ENCODE measurements around the gene FKBP1A.
A peak's percentile ranks its signal among the peaks of the same experiment; 100 is the strongest.

The FKBP1A gene

DNA sequence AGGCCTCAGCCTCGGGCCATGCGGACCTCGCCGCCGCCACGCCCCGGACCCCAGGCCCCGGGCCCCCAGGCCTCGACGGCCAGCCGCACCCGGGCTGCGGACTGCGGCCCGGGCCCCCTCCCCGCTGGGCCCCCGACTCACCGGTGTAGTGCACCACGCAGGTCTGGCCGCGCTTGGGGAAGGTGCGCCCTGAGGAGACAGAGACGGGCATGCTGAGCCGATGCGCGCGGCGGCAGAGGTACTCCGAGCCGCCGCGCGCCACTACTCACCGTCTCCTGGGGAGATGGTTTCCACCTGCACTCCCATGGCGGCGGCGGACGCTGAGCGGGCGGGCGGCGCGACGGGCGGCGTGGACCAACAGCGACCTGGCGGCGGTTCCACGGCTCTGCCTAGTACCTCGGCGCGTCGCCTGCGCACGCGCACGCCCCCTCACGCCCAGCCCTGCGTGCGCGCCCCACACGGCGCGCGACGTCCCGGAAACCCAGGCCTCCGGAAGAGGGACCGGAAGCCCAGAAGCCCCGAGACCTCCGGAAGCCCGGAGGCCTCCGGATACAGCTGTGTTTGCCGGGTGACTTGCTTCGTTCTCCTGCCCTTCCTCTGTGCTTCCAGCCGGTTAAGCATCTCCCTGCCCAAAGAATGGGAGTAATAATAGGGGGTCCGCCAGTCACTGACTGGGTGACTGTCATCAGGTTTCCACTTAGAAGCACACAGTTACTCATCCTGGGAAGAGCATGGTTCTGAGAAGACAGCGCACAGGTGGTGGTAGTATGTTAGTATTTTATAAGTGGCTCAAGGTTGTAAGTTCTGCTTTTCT is at the start of gene FKBP1A:
TSS of gene FKBP1A (minus strand) at position 362 of the 814 bp plus-strand sequence. CDS start at position 306, 56 bp downstream.
- peak within 1 kb of the TSS; percentile 91 for H3K4me3 ChIP-seq (ENCODE audit: low read depth, low read length)
- H3K27ac ChIP-seq (ENCODE audit: low read depth, low read length) = peak within 1 kb of the TSS; percentile 62
- no peaks in the 10 kb centered on the region for H3K36me3 ChIP-seq (ENCODE audit: insufficient read depth, low read length)
- peaks cover 49% of the 10 kb centered on the region for H3K79me2 ChIP-seq (ENCODE audit: control insufficient read depth, insufficient read depth, low read length, unreplicated experiment)
- H3K4me1 ChIP-seq (ENCODE audit: control insufficient read depth, insufficient read depth, low read length, unreplicated experiment) = peaks cover 34% of the 10 kb centered on the region
- H3K27me3 ChIP-seq (ENCODE audit: insufficient read depth, low read length) = no peaks in the 10 kb centered on the region
- H2AFZ ChIP-seq (ENCODE audit: low read length, unreplicated experiment) = peak within 1 kb of the TSS; percentile 89

- no peaks in the 10 kb centered on the region for H3K27me3 ChIP-seq (ENCODE audit: insufficient read depth, low read length)
- H3K36me3 ChIP-seq (ENCODE audit: insufficient read depth, low read length) = peaks cover 33% of the 10 kb centered on the region
Observed at GRCh38 chr20:1442304-1442703, 49.5 kb upstream of the FKBP1A start.

DNA sequence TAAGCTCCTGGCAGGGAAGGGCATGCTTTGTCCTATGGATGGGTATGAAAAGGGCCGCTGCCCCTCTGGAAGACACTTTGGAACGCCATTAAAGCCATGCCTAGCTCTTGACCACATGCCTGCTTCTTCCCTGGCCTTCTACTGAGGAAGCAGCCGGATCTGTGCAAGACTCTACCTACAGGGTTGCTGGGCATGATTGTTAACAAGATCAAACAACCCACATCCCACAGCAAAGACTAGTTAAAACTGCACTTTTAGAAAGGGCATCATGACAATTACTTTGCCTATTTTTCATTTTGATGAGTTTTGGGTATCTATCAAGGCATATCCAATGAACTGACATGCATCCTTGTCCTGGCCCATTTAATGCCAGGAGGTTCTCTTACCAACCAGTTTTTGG is 48.3 kb upstream of the FKBP1A start:
- H3K27me3 ChIP-seq (ENCODE audit: insufficient read depth, low read length) = no peaks in the 10 kb centered on the region
- no peaks in the 10 kb centered on the region for H3K79me2 ChIP-seq (ENCODE audit: control insufficient read depth, insufficient read depth, low read length, unreplicated experiment)
- no peak overlapping the region for H2AFZ ChIP-seq (ENCODE audit: low read length, unreplicated experiment)
- H3K36me3 ChIP-seq (ENCODE audit: insufficient read depth, low read length) = peaks cover 33% of the 10 kb centered on the region
- no peak overlapping the region for H3K4me3 ChIP-seq (ENCODE audit: low read depth, low read length)
- H3K4me1 ChIP-seq (ENCODE audit: control insufficient read depth, insufficient read depth, low read length, unreplicated experiment) = no peaks in the 10 kb centered on the region
- H3K27ac ChIP-seq (ENCODE audit: low read depth, low read length) = no peak overlapping the region

More at GRCh38 chr20:1442304-1442703, 49.5 kb upstream of the FKBP1A start:
- Histone ChIP-seq H3K4me3 (ENCODE audit: low read depth, low read length) (no peak overlapping the region), H3K4me1 (ENCODE audit: control insufficient read depth, insufficient read depth, low read length, unreplicated experiment) (no peaks in the 10 kb centered on the region), H2AFZ (ENCODE audit: low read length, unreplicated experiment) (no peak overlapping the region), H3K27ac (ENCODE audit: low read depth, low read length) (no peak overlapping the region), H3K79me2 (ENCODE audit: control insufficient read depth, insufficient read depth, low read length, unreplicated experiment) (no peaks in the 10 kb centered on the region)

GRCh38 chr20:1440024-1440423 is 47.2 kb upstream of the FKBP1A start:
- H3K27ac ChIP-seq (ENCODE audit: low read depth, low read length) = no peak overlapping the region
- peaks cover 8% of the 10 kb centered on the region for H3K4me1 ChIP-seq (ENCODE audit: control insufficient read depth, insufficient read depth, low read length, unreplicated experiment)
- H3K27me3 ChIP-seq (ENCODE audit: insufficient read depth, low read length) = no peaks in the 10 kb centered on the region
- peaks cover 22% of the 10 kb centered on the region for H3K36me3 ChIP-seq (ENCODE audit: insufficient read depth, low read length)
- no peak overlapping the region for H2AFZ ChIP-seq (ENCODE audit: low read length, unreplicated experiment)
- H3K4me3 ChIP-seq (ENCODE audit: low read depth, low read length) = no peak overlapping the region
- H3K79me2 ChIP-seq (ENCODE audit: control insufficient read depth, insufficient read depth, low read length, unreplicated experiment) = no peaks in the 10 kb centered on the region

DNA sequence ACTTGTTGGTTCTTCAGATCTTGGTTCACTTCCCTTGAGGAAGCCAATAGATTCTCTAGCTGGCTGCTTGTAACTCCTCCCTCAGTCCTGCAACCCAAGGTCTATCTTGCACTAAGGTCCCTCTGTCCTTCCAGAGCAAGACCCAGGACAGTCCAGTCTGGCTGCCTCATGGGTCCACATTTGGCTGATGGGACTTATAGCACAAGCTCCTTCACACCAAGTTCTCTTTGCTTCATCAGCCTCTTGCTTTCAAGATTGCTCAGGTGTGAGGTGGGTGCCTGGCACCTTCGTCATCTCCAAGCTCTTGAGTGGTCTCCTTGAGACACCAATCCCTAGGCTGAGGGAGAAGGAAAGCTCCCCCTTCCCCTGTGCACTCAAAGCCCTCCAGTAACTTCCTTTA is 45.5 kb upstream of the FKBP1A start:
- Histone ChIP-seq H2AFZ (ENCODE audit: low read length, unreplicated experiment) (no peak overlapping the region), H3K4me1 (ENCODE audit: control insufficient read depth, insufficient read depth, low read length, unreplicated experiment) (peaks cover 15% of the 10 kb centered on the region), H3K27me3 (ENCODE audit: insufficient read depth, low read length) (no peaks in the 10 kb centered on the region), H3K36me3 (ENCODE audit: insufficient read depth, low read length) (0 out of 2 replicates have a peak, but pooled peaks cover 6% of the 10 kb centered on the region), H3K27ac (ENCODE audit: low read depth, low read length) (no peak overlapping the region), H3K4me3 (ENCODE audit: low read depth, low read length) (no peak overlapping the region), H3K79me2 (ENCODE audit: control insufficient read depth, insufficient read depth, low read length, unreplicated experiment) (no peaks in the 10 kb centered on the region)

GRCh38 chr20:1437235-1437904 is 44.5 kb upstream of the FKBP1A start:
- H3K27me3 ChIP-seq (ENCODE audit: insufficient read depth, low read length) = no peaks in the 10 kb centered on the region
- peaks cover 15% of the 10 kb centered on the region for H3K4me1 ChIP-seq (ENCODE audit: control insufficient read depth, insufficient read depth, low read length, unreplicated experiment)
- no peaks in the 10 kb centered on the region for H3K79me2 ChIP-seq (ENCODE audit: control insufficient read depth, insufficient read depth, low read length, unreplicated experiment)
- H3K27ac ChIP-seq (ENCODE audit: low read depth, low read length) = no peak overlapping the region
- no peak overlapping the region for H3K4me3 ChIP-seq (ENCODE audit: low read depth, low read length)
- H2AFZ ChIP-seq (ENCODE audit: low read length, unreplicated experiment) = no peak overlapping the region
- 0 out of 2 replicates have a peak, but pooled peaks cover 1% of the 10 kb centered on the region for H3K36me3 ChIP-seq (ENCODE audit: insufficient read depth, low read length)

- no peaks in the 10 kb centered on the region for H3K79me2 ChIP-seq (ENCODE audit: control insufficient read depth, insufficient read depth, low read length, unreplicated experiment)
- H3K27me3 ChIP-seq (ENCODE audit: insufficient read depth, low read length) = no peaks in the 10 kb centered on the region
- no peaks in the 10 kb centered on the region for H3K36me3 ChIP-seq (ENCODE audit: insufficient read depth, low read length)
Observed at GRCh38 chr20:1436263-1436662, 43.4 kb upstream of the FKBP1A start.

GRCh38 chr20:1435337-1435699 is 42.5 kb upstream of the FKBP1A start:
- Histone ChIP-seq H3K27ac (ENCODE audit: low read depth, low read length) (no peak overlapping the region), H3K36me3 (ENCODE audit: insufficient read depth, low read length) (no peaks in the 10 kb centered on the region), H3K4me3 (ENCODE audit: low read depth, low read length) (no peak overlapping the region)

More at GRCh38 chr20:1436263-1436662, 43.4 kb upstream of the FKBP1A start:
- Histone ChIP-seq H3K4me1 (ENCODE audit: control insufficient read depth, insufficient read depth, low read length, unreplicated experiment) (peaks cover 15% of the 10 kb centered on the region), H3K4me3 (ENCODE audit: low read depth, low read length) (no peak overlapping the region), H2AFZ (ENCODE audit: low read length, unreplicated experiment) (no peak overlapping the region), H3K27ac (ENCODE audit: low read depth, low read length) (no peak overlapping the region)

DNA sequence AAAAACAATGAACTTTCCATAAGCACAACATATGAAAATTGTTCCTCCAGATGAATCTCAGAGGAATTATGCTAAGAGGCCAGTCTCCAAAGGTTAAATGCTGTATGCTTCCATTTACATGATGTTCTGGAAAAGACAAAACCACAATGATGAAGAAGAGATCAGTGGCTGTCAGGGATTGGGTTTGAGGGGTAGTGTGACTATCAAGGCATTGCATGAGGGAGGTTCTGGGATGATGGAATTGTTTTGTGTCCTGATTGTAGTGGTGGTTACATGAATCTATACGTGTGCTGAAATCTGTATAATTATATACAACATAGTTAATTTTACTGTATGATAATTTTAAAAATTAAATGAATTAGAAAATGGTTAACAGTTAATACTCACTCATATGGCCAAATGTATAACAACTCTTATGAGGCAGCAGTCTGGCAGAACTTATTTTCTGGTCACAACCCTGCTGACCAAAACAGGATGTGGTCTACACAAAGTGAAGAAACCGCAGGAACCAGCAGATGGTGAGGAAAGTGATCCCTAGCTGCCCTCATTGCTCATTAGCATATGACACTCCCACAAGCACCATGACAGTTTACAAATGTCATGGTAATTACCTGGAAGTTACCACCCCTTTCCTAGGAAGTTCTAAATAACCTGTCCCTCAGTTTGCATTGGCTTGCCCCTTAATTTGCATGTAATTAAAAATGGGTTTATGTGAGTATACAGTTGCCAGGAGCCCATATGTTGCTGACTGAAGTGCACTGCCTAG is 41.9 kb upstream of the FKBP1A start:
- Histone ChIP-seq H3K79me2 (ENCODE audit: control insufficient read depth, insufficient read depth, low read length, unreplicated experiment) (no peaks in the 10 kb centered on the region), H3K36me3 (ENCODE audit: insufficient read depth, low read length) (no peaks in the 10 kb centered on the region), H2AFZ (ENCODE audit: low read length, unreplicated experiment) (no peak overlapping the region), H3K4me3 (ENCODE audit: low read depth, low read length) (no peak overlapping the region), H3K27ac (ENCODE audit: low read depth, low read length) (peak overlapping the region; percentile 58; the same call in 1 of the 2 replicates), H3K27me3 (ENCODE audit: insufficient read depth, low read length) (no peaks in the 10 kb centered on the region), H3K4me1 (ENCODE audit: control insufficient read depth, insufficient read depth, low read length, unreplicated experiment) (peaks cover 18% of the 10 kb centered on the region)

More at GRCh38 chr20:1435337-1435699, 42.5 kb upstream of the FKBP1A start:
- Histone ChIP-seq H3K79me2 (ENCODE audit: control insufficient read depth, insufficient read depth, low read length, unreplicated experiment) (no peaks in the 10 kb centered on the region), H3K27me3 (ENCODE audit: insufficient read depth, low read length) (no peaks in the 10 kb centered on the region), H2AFZ (ENCODE audit: low read length, unreplicated experiment) (no peak overlapping the region), H3K4me1 (ENCODE audit: control insufficient read depth, insufficient read depth, low read length, unreplicated experiment) (peaks cover 18% of the 10 kb centered on the region)

DNA sequence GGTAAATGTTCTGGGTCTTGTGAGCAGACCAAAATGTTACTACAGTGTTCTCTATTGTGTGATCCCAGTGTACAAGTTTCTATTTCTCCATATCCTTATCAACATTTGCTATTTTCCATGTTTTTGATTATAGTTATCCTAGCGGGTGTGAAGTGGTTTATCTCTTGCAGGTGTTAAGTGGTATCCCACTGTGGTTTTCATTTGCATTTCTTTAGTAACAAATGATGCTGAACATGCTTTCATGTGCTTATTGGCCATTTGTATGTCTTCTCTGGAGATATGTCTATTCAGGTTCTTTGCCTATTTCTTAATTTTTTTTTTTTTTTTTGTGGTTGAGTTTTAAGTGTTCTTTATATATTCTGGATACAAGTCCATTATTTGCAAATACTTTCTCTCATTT is 38.3 kb upstream of the FKBP1A start:
- Histone ChIP-seq H3K27me3 (ENCODE audit: insufficient read depth, low read length) (no peaks in the 10 kb centered on the region), H3K4me1 (ENCODE audit: control insufficient read depth, insufficient read depth, low read length, unreplicated experiment) (peaks cover 18% of the 10 kb centered on the region), H3K27ac (ENCODE audit: low read depth, low read length) (no peak overlapping the region), H3K36me3 (ENCODE audit: insufficient read depth, low read length) (no peaks in the 10 kb centered on the region), H2AFZ (ENCODE audit: low read length, unreplicated experiment) (no peak overlapping the region), H3K79me2 (ENCODE audit: control insufficient read depth, insufficient read depth, low read length, unreplicated experiment) (no peaks in the 10 kb centered on the region), H3K4me3 (ENCODE audit: low read depth, low read length) (no peak overlapping the region)

Data from ACC112 (cell line).